ENCODE measurements around the gene URM1.

The URM1 gene

GRCh38 chr9:128361296-128361985, 9.7 kb upstream of the URM1 start:
- DNase-seq (ENCODE audit: low spot score in 2 of 2), result no peak
- H3K36me3 ChIP-seq (replicated peaks), result peaks cover 5% of the 10 kb centered on the region
- H3K27me3 ChIP-seq (ENCODE audit: low read depth), result no peaks in the 10 kb centered on the region
- in situ Hi-C loops (cut with MboI; ENCODE audit: low sequenced_read_pairs), result loop anchor here (5.0 kb wide), 1 partner anchor 51 kb away; no protein-coding TSS in a partner anchor
- H3K4me1 ChIP-seq, result peaks cover 23% of the 10 kb centered on the region
- H3K9me3 ChIP-seq, result no peaks in the 10 kb centered on the region
- H3K4me3 ChIP-seq, result no peak overlapping the region

GRCh38 chr9:128361986-128362646, 9.1 kb upstream of the URM1 start:
- Histone ChIP-seq H3K27me3 (ENCODE audit: low read depth) (no peaks in the 10 kb centered on the region), H3K9me3 (no peaks in the 10 kb centered on the region), H3K4me3 (no peak overlapping the region), H3K36me3 (replicated peaks) (peaks cover 5% of the 10 kb centered on the region), H3K4me1 (peaks cover 23% of the 10 kb centered on the region)
- peak; percentile 83 to 91 for DNase-seq (ENCODE audit: low spot score in 2 of 2)
- in situ Hi-C loops (cut with MboI; ENCODE audit: low sequenced_read_pairs), result loop anchor here (5.0 kb wide), 1 partner anchor 50 kb away; no protein-coding TSS in a partner anchor

GRCh38 chr9:128362774-128363173, 8.4 kb upstream of the URM1 start:
- no peak for DNase-seq (ENCODE audit: low spot score in 2 of 2)
- Histone ChIP-seq H3K4me3 (no peak overlapping the region), H3K4me1 (peaks cover 23% of the 10 kb centered on the region), H3K36me3 (replicated peaks) (peaks cover 5% of the 10 kb centered on the region), H3K9me3 (no peaks in the 10 kb centered on the region), H3K27me3 (ENCODE audit: low read depth) (no peaks in the 10 kb centered on the region)
- in situ Hi-C loops (cut with MboI; ENCODE audit: low sequenced_read_pairs), result loop anchor here (5.0 kb wide), 1 partner anchor 50 kb away; no protein-coding TSS in a partner anchor

- DNase-seq (ENCODE audit: low spot score in 2 of 2), result no peak
- no peaks in the 10 kb centered on the region for H3K36me3 ChIP-seq (replicated peaks)
- H3K4me1 ChIP-seq, result peaks cover 23% of the 10 kb centered on the region
- H3K9me3 ChIP-seq, result no peaks in the 10 kb centered on the region
- peak overlapping the region; percentile 13 for H3K4me3 ChIP-seq
- H3K27me3 ChIP-seq (ENCODE audit: low read depth), result no peaks in the 10 kb centered on the region
- in situ Hi-C loops (cut with MboI; ENCODE audit: low sequenced_read_pairs), result no loop called here
Measured at GRCh38 chr9:128365525-128365924, 5.6 kb upstream of the URM1 start.

- Histone ChIP-seq H3K9me3 (no peaks in the 10 kb centered on the region), H3K4me1 (peaks cover 19% of the 10 kb centered on the region), H3K27me3 (ENCODE audit: low read depth) (no peaks in the 10 kb centered on the region), H3K36me3 (replicated peaks) (no peaks in the 10 kb centered on the region), H3K4me3 (no peak overlapping the region)
- no peak for DNase-seq (ENCODE audit: low spot score in 2 of 2)
- in situ Hi-C loops (cut with MboI; ENCODE audit: low sequenced_read_pairs), result no loop called here
Measured at GRCh38 chr9:128369024-128369706, 2.0 kb upstream of the URM1 start.

- Histone ChIP-seq H3K4me1 (peaks cover 7% of the 10 kb centered on the region), H3K27me3 (ENCODE audit: low read depth) (no peaks in the 10 kb centered on the region), H3K4me3 (peak overlapping the region; percentile 79), H3K36me3 (replicated peaks) (0 out of 2 replicates have a peak, but pooled peaks cover 4% of the 10 kb centered on the region), H3K9me3 (no peaks in the 10 kb centered on the region)
- DNase-seq (ENCODE audit: low spot score in 2 of 2), result no peak
- in situ Hi-C loops (cut with MboI; ENCODE audit: low sequenced_read_pairs), result no loop called here
Measured at GRCh38 chr9:128370367-128370751, 815 bp upstream of the URM1 start.

GRCh38 chr9:128371630-128372117, 500 bp downstream of the URM1 start:
- in situ Hi-C loops (cut with MboI; ENCODE audit: low sequenced_read_pairs), result no loop called here
- peak overlapping the region; percentile 79 for H3K4me3 ChIP-seq
- H3K4me1 ChIP-seq, result peaks cover 3% of the 10 kb centered on the region; the same call in 1 of the 2 replicates
- DNase-seq (ENCODE audit: low spot score in 2 of 2), result no peak
- 0 out of 2 replicates have a peak, but pooled peaks cover 4% of the 10 kb centered on the region for H3K36me3 ChIP-seq (replicated peaks)
- no peaks in the 10 kb centered on the region for H3K27me3 ChIP-seq (ENCODE audit: low read depth)
- no peaks in the 10 kb centered on the region for H3K9me3 ChIP-seq

GRCh38 chr9:128372188-128372641, 1.0 kb downstream of the URM1 start:
- no peak for DNase-seq (ENCODE audit: low spot score in 2 of 2)
- 0 out of 2 replicates have a peak, but pooled peaks cover 4% of the 10 kb centered on the region for H3K36me3 ChIP-seq (replicated peaks)
- H3K27me3 ChIP-seq (ENCODE audit: low read depth), result no peaks in the 10 kb centered on the region
- in situ Hi-C loops (cut with MboI; ENCODE audit: low sequenced_read_pairs), result no loop called here
- peaks cover 3% of the 10 kb centered on the region; the same call in 1 of the 2 replicates for H3K4me1 ChIP-seq
- H3K4me3 ChIP-seq, result peak overlapping the region; percentile 79
- H3K9me3 ChIP-seq, result no peaks in the 10 kb centered on the region

- in situ Hi-C loops (cut with MboI; ENCODE audit: low sequenced_read_pairs), result no loop called here
- DNase-seq (ENCODE audit: low spot score in 2 of 2), result no peak
- Histone ChIP-seq H3K27me3 (ENCODE audit: low read depth) (no peaks in the 10 kb centered on the region), H3K36me3 (replicated peaks) (0 out of 2 replicates have a peak, but pooled peaks cover 4% of the 10 kb centered on the region), H3K4me3 (no peak overlapping the region), H3K9me3 (no peaks in the 10 kb centered on the region), H3K4me1 (peaks cover 3% of the 10 kb centered on the region; the same call in 1 of the 2 replicates)
Measured at GRCh38 chr9:128372784-128373183, 1.6 kb downstream of the URM1 start.

GRCh38 chr9:128374221-128374675, 3.1 kb downstream of the URM1 start:
- no peak for DNase-seq (ENCODE audit: low spot score in 2 of 2)
- in situ Hi-C loops (cut with MboI; ENCODE audit: low sequenced_read_pairs), result no loop called here
- H3K9me3 ChIP-seq, result no peaks in the 10 kb centered on the region
- H3K36me3 ChIP-seq (replicated peaks), result peaks cover 6% of the 10 kb centered on the region; the same call in 1 of the 2 replicates
- no peaks in the 10 kb centered on the region for H3K27me3 ChIP-seq (ENCODE audit: low read depth)
- peaks cover 3% of the 10 kb centered on the region; the same call in 1 of the 2 replicates for H3K4me1 ChIP-seq
- H3K4me3 ChIP-seq, result no peak overlapping the region

- H3K9me3 ChIP-seq, result no peaks in the 10 kb centered on the region
- peaks cover 3% of the 10 kb centered on the region; the same call in 1 of the 2 replicates for H3K4me1 ChIP-seq
- H3K4me3 ChIP-seq, result no peak overlapping the region
- peaks cover 6% of the 10 kb centered on the region; the same call in 1 of the 2 replicates for H3K36me3 ChIP-seq (replicated peaks)
- in situ Hi-C loops (cut with MboI; ENCODE audit: low sequenced_read_pairs), result no loop called here
- DNase-seq (ENCODE audit: low spot score in 2 of 2), result no peak
- H3K27me3 ChIP-seq (ENCODE audit: low read depth), result no peaks in the 10 kb centered on the region
Measured at GRCh38 chr9:128375865-128376264, 4.7 kb downstream of the URM1 start.

GRCh38 chr9:128382261-128382660, 11.1 kb downstream of the URM1 start:
- peaks cover 10% of the 10 kb centered on the region for H3K4me1 ChIP-seq
- in situ Hi-C loops (cut with MboI; ENCODE audit: low sequenced_read_pairs), result no loop called here
- no peak overlapping the region for H3K4me3 ChIP-seq
- H3K27me3 ChIP-seq (ENCODE audit: low read depth), result no peaks in the 10 kb centered on the region
- peaks cover 7% of the 10 kb centered on the region; the same call in 1 of the 2 replicates for H3K36me3 ChIP-seq (replicated peaks)
- no peaks in the 10 kb centered on the region for H3K9me3 ChIP-seq
- no peak for DNase-seq (ENCODE audit: low spot score in 2 of 2)

- no peaks in the 10 kb centered on the region for H3K9me3 ChIP-seq
- peaks cover 8% of the 10 kb centered on the region for H3K36me3 ChIP-seq (replicated peaks)
- H3K27me3 ChIP-seq (ENCODE audit: low read depth), result no peaks in the 10 kb centered on the region
- DNase-seq (ENCODE audit: low spot score in 2 of 2), result peak; percentile 68 to 78
- no peak overlapping the region for H3K4me3 ChIP-seq
- in situ Hi-C loops (cut with MboI; ENCODE audit: low sequenced_read_pairs), result no loop called here
- H3K4me1 ChIP-seq, result peaks cover 10% of the 10 kb centered on the region
Measured at GRCh38 chr9:128383007-128383753, 12.0 kb downstream of the URM1 start.

All from HAP-1 (cell line).